CD14-positive monocyte (primary cell): ENCODE results near the gene KSR1. TPM values are rescaled to one million over a fixed set of nuclear protein-coding genes. Genes with fewer than 3 reads are reported as not detected.

Experiments
- DNase-seq, 3 donors: peaks; one replicate each; pipeline ENCODE4 v3.0.0-alpha.2; 2011 to 2022
- H2AFZ ChIP-seq: 2 replicates; pipeline ENCODE4 v1.6.0; 2012; ENCODE audit warnings: mild to moderate bottlenecking, low read depth, low read length, inconsistent platforms; ENCODE audit not compliant: insufficient read depth, poor library complexity, severe bottlenecking
- H3K27ac ChIP-seq, 2 donors: 1 replicate in 1 of 2; 2 replicates in 1 of 2; pipeline ENCODE4 v1.5.1; 2012 to 2013; ENCODE audit warnings: low read length in 2 of 2, control low read depth in 1 of 2, inconsistent platforms in 1 of 2, low read depth in 1 of 2, mild to moderate bottlenecking in 1 of 2
- H3K27me3 ChIP-seq, 2 donors: one replicate each; pipeline versions ENCODE4 v1.6.0 to v1.6.1; 2011 to 2013; ENCODE audit warnings: low read length in 2 of 2; ENCODE audit not compliant: control insufficient read depth in 2 of 2, insufficient read depth in 2 of 2
- H3K36me3 ChIP-seq, 2 donors: replicated peaks in 1 of 2; 1 replicate in 1 of 2; 2 replicates in 1 of 2; pipeline versions ENCODE4 v1.5.1 to v1.6.1; 2012 to 2013; ENCODE audit warnings: low read length in 2 of 2, control low read depth in 1 of 2, inconsistent platforms in 1 of 2, mild to moderate bottlenecking in 1 of 2; ENCODE audit not compliant: insufficient read depth in 2 of 2, control insufficient read depth in 1 of 2
- H3K4me1 ChIP-seq, 2 donors: 1 replicate in 1 of 2; 2 replicates in 1 of 2; pipeline versions ENCODE4 v1.5.1 to v1.6.1; 2012 to 2013; ENCODE audit warnings: low read length in 2 of 2, control low read depth in 1 of 2, inconsistent platforms in 1 of 2, mild to moderate bottlenecking in 1 of 2, moderate library complexity in 1 of 2; ENCODE audit not compliant: insufficient read depth in 2 of 2, control insufficient read depth in 1 of 2
- H3K4me2 ChIP-seq: replicated peaks from 2 replicates; pipeline ENCODE3; 2012; ENCODE audit warnings: low read length, moderate library complexity, mild to moderate bottlenecking; ENCODE audit not compliant: poor library complexity, severe bottlenecking; ENCODE audit errors: extremely low read depth
- H3K4me3 ChIP-seq, 3 experiments: fragments of 200-600 bp in 1 of 3; sonication (generic) in 1 of 3; replicated peaks in 1 of 3; 1 replicate in 2 of 3; 2 replicates in 1 of 3; pipeline ENCODE4 v1.5.1; 2011 to 2013; ENCODE audit warnings: low read length in 3 of 3, mild to moderate bottlenecking in 3 of 3, control low read depth in 2 of 3, low read depth in 2 of 3, inconsistent platforms in 1 of 3, moderate library complexity in 1 of 3
- H3K79me2 ChIP-seq: 2 replicates; pipeline ENCODE4 v1.6.0; 2012; ENCODE audit warnings: mild to moderate bottlenecking, control low read depth, inconsistent platforms, low read length, moderate library complexity; ENCODE audit not compliant: insufficient read depth
- H3K9ac ChIP-seq: 2 replicates; pipeline ENCODE4 v1.6.0; 2017; ENCODE audit warnings: low read length, mild to moderate bottlenecking; ENCODE audit not compliant: insufficient read depth, poor library complexity, severe bottlenecking
- H3K9me3 ChIP-seq, 2 donors: replicated peaks in 1 of 2; 1 replicate in 1 of 2; 2 replicates in 1 of 2; pipeline versions ENCODE4 v1.5.1 to v1.6.1; 2012 to 2013; ENCODE audit warnings: low read length in 2 of 2, control low read depth in 1 of 2; ENCODE audit not compliant: control insufficient read depth in 1 of 2, insufficient read depth in 1 of 2
- H4K20me1 ChIP-seq: 2 replicates; pipeline ENCODE4 v1.6.0; 2012; ENCODE audit warnings: mild to moderate bottlenecking, low read length, control low read depth, moderate library complexity; ENCODE audit not compliant: insufficient read depth
- H3K27ac Mint-ChIP-seq, 7 donors: one replicate each; pipeline ENCODE4 v1.8.0; 2020; ENCODE audit warnings: mild to moderate bottlenecking in 7 of 7, mixed read lengths in 7 of 7, moderate library complexity in 6 of 7, inconsistent platforms in 2 of 7
- H3K27me3 Mint-ChIP-seq, 3 donors: one replicate each; pipeline ENCODE4 v1.8.0; 2021 to 2022; ENCODE audit warnings: low read depth in 3 of 3, mild to moderate bottlenecking in 3 of 3, mixed read lengths in 3 of 3, moderate library complexity in 3 of 3, inconsistent platforms in 1 of 3
- H3K36me3 Mint-ChIP-seq, 2 donors: one replicate each; pipeline ENCODE4 v1.8.0; 2020; ENCODE audit warnings: mixed read lengths in 2 of 2, inconsistent platforms in 1 of 2, mild to moderate bottlenecking in 1 of 2
- H3K4me1 Mint-ChIP-seq: one replicate; pipeline ENCODE4 v1.8.0; 2020; ENCODE audit warnings: mild to moderate bottlenecking, mixed read lengths
- H3K4me3 Mint-ChIP-seq, 2 donors: one replicate each; pipeline ENCODE4 v1.8.0; 2020; ENCODE audit warnings: mild to moderate bottlenecking in 2 of 2, mixed read lengths in 2 of 2, moderate library complexity in 1 of 2
- H3K9me3 Mint-ChIP-seq, 7 donors: one replicate each; pipeline ENCODE4 v1.8.0; 2020 to 2022; ENCODE audit warnings: mixed read lengths in 7 of 7, mild to moderate bottlenecking in 6 of 7, moderate library complexity in 6 of 7, inconsistent platforms in 2 of 7
- WGBS: methylation state at CpG from one replicate; pipeline ENCODE4 v1.1.5; 2013; ENCODE audit warnings: missing lambda C conversion rate; ENCODE audit not compliant: insufficient coverage; 5-methylcytosine and 5-hydroxymethylcytosine counted together
- intact Hi-C, 2 donors: fragments of 100-400 bp; cut with micrococcal nuclease; formaldehyde crosslinking; loops; one replicate each; pipeline versions ENCODE4 v1.15.0 to v1.15.1; 2023
- polyA plus RNA-seq, 3 donors: library from polyadenylated mRNA; depleted of rRNA in 1 of 3; unstranded in 2 of 3; stranded (reverse) in 1 of 3; fragments of 300-500 nt in 2 of 3; fragments of >200 nt in 1 of 3; fragmentation: Illumina TruSeq in 2 of 3; gene quantifications; 1 replicate in 2 of 3; 2 replicates in 1 of 3; pipeline ENCODE4 v1.2.3, GENCODE V29; 2012 to 2021
- TF ChIP-seq, protein P1 (sequence below): fragments of 200-600 bp; IDR thresholded peaks from one replicate; pipeline ENCODE4 v1.8.0; 2022; ENCODE audit warnings: antibody characterized with exemption, mild to moderate bottlenecking

The KSR1 gene
- polyA plus RNA-seq, 3 donors, result 1.2 to 111 (median 4.2) TPM

DNA sequence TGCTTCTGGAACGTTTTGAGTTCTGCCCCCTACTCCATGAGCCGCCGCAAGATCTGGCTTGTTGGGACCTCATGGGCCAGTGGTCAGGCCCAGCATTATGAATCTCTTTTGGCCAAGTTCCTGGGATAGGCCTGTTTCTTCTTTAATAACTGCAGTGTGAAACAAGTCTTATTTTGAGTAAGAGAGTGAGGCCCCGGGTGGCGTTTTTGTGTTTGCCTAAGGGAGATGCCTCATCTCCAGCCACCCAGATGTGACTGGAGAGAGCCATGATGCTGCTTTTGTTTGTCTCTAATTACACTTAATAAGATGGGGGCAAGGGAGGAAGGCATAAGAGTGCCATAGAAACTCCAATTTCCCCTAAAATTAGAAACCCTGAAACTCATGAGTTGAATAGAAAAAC is 39.8 kb downstream of the KSR1 start:
- peaks cover 0 to 6% (median 3%) of the 10 kb centered on the region in 7 donors for H3K9me3 Mint-ChIP-seq
- TF ChIP-seq, protein P1, sequence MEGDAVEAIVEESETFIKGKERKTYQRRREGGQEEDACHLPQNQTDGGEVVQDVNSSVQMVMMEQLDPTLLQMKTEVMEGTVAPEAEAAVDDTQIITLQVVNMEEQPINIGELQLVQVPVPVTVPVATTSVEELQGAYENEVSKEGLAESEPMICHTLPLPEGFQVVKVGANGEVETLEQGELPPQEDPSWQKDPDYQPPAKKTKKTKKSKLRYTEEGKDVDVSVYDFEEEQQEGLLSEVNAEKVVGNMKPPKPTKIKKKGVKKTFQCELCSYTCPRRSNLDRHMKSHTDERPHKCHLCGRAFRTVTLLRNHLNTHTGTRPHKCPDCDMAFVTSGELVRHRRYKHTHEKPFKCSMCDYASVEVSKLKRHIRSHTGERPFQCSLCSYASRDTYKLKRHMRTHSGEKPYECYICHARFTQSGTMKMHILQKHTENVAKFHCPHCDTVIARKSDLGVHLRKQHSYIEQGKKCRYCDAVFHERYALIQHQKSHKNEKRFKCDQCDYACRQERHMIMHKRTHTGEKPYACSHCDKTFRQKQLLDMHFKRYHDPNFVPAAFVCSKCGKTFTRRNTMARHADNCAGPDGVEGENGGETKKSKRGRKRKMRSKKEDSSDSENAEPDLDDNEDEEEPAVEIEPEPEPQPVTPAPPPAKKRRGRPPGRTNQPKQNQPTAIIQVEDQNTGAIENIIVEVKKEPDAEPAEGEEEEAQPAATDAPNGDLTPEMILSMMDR, result no peak
- H3K36me3 Mint-ChIP-seq, result peaks cover 24 to 40% of the 10 kb centered on the region in 2 donors
- intact Hi-C loops, result no loop called here
- H3K4me1 ChIP-seq, result peaks cover 34 to 46% of the 10 kb centered on the region in 2 donors
- peaks cover 52% of the 10 kb centered on the region for H4K20me1 ChIP-seq
- H3K27me3 Mint-ChIP-seq, result no peaks in the 10 kb centered on the region
- H3K4me3 ChIP-seq, result no peak overlapping the region
- no peak for DNase-seq
- no peak overlapping the region for H3K4me2 ChIP-seq
- peaks cover 59% of the 10 kb centered on the region for H3K4me1 Mint-ChIP-seq
- WGBS, result 93% methylated on average over 5 of the region's 5 CpGs
- H3K36me3 ChIP-seq, result peaks cover 4 to 10% of the 10 kb centered on the region in 2 donors
- no peaks in the 10 kb centered on the region for H3K9me3 ChIP-seq
- no peak overlapping the region for H2AFZ ChIP-seq
- H3K27me3 ChIP-seq, result no peaks in the 10 kb centered on the region
- no peak overlapping the region for H3K4me3 Mint-ChIP-seq
- no peak overlapping the region for H3K9ac ChIP-seq
- H3K79me2 ChIP-seq, result peaks cover 94% of the 10 kb centered on the region
- peak overlapping the region in 1 of 2 donors; percentile 81 for H3K27ac ChIP-seq
- peak overlapping the region in 4 of 7 donors; percentile 4 to 95 (median 50) for H3K27ac Mint-ChIP-seq

DNA sequence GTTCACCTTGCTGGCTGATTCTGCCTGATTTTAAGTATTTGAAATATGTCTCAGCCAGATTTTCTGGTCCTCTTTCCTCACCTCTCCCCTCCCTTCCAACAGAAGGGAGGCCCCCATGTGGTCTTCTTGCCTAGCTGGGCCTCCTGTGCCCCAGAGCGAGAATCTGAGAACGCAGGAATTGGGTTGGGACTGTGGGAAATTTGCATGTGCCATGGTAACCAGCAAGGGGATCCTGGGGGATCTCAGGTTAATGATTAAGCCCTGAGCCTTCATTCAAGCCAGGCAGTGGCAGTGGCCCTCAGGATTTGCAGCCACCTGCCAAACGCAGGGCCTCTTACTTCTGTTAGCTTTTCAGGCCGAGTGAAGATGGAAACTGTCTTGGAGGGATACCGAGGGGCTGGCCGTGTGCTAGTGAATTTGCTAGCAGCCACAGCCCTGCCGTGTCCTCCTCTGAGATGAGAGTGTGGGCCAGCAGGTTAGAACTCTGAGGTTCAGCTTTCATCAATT is 40.2 kb downstream of the KSR1 start:
- TF ChIP-seq, protein P1, result no peak
- 100% methylated on average over 6 of the region's 7 CpGs for WGBS
- H3K27me3 Mint-ChIP-seq, result no peaks in the 10 kb centered on the region
- H3K36me3 Mint-ChIP-seq, result peaks cover 24 to 36% of the 10 kb centered on the region in 2 donors
- no peak overlapping the region for H3K4me3 ChIP-seq
- peaks cover 90% of the 10 kb centered on the region for H3K79me2 ChIP-seq
- no peak overlapping the region for H2AFZ ChIP-seq
- H3K36me3 ChIP-seq, result peaks cover 4 to 10% of the 10 kb centered on the region in 2 donors
- peaks cover 53% of the 10 kb centered on the region for H4K20me1 ChIP-seq
- H3K9me3 ChIP-seq, result no peaks in the 10 kb centered on the region
- peak overlapping the region in 1 of 7 donors; percentile 4 for H3K27ac Mint-ChIP-seq
- H3K4me1 Mint-ChIP-seq, result peaks cover 54% of the 10 kb centered on the region
- DNase-seq, result no peak
- no peak overlapping the region for H3K4me2 ChIP-seq
- peaks cover 0 to 6% (median 4%) of the 10 kb centered on the region in 7 donors for H3K9me3 Mint-ChIP-seq
- H3K4me3 Mint-ChIP-seq, result no peak overlapping the region
- no peak overlapping the region for H3K27ac ChIP-seq
- peaks cover 30 to 42% of the 10 kb centered on the region in 2 donors for H3K4me1 ChIP-seq
- intact Hi-C loops, result no loop called here
- no peaks in the 10 kb centered on the region for H3K27me3 ChIP-seq
- no peak overlapping the region for H3K9ac ChIP-seq
